ENCODE results near the gene CLRN2.

CLRN2 gene

GRCh38 chr4:17514865-17515264 lies at the start of gene CLRN2:
CLRN2 (plus strand) TSS chr4:17515165; CDS start chr4:17515267, 102 bp downstream.
- no peak for DNase-seq

- no peak for DNase-seq
Observed at GRCh38 chr4:17468619-17469221, 46.2 kb upstream of the CLRN2 start.

- no peak for DNase-seq
Observed at GRCh38 chr4:17469931-17470674, 44.9 kb upstream of the CLRN2 start.

- DNase-seq, result no peak
Observed at GRCh38 chr4:17475481-17475880, 39.5 kb upstream of the CLRN2 start.

- DNase-seq, result no peak
Observed at GRCh38 chr4:17476853-17477252, 38.1 kb upstream of the CLRN2 start.

GRCh38 chr4:17477774-17478472 lies 37.0 kb upstream of the CLRN2 start:
- DNase-seq, result no peak

GRCh38 chr4:17480210-17480927 lies 34.6 kb upstream of the CLRN2 start:
- no peak for DNase-seq

GRCh38 chr4:17480955-17481354 lies 34.0 kb upstream of the CLRN2 start:
- DNase-seq, result no peak

GRCh38 chr4:17482716-17483115 lies 32.2 kb upstream of the CLRN2 start:
- DNase-seq, result no peak

- DNase-seq, result no peak
Observed at GRCh38 chr4:17489123-17489522, 25.8 kb upstream of the CLRN2 start.

- DNase-seq, result no peak
Observed at GRCh38 chr4:17489721-17490120, 25.2 kb upstream of the CLRN2 start.

- DNase-seq, result no peak
Observed at GRCh38 chr4:17490575-17491059, 24.3 kb upstream of the CLRN2 start.

- DNase-seq, result no peak
Observed at GRCh38 chr4:17491196-17491595, 23.8 kb upstream of the CLRN2 start.

- DNase-seq, result no peak
Observed at GRCh38 chr4:17492058-17492741, 22.8 kb upstream of the CLRN2 start.

- DNase-seq, result no peak
Observed at GRCh38 chr4:17492876-17493275, 22.1 kb upstream of the CLRN2 start.

GRCh38 chr4:17493619-17494018 lies 21.3 kb upstream of the CLRN2 start:
- no peak for DNase-seq

- DNase-seq, result no peak
Observed at GRCh38 chr4:17494258-17495190, 20.4 kb upstream of the CLRN2 start.

- DNase-seq, result no peak
Observed at GRCh38 chr4:17497890-17498523, 17.0 kb upstream of the CLRN2 start.

GRCh38 chr4:17500574-17500973 lies 14.4 kb upstream of the CLRN2 start:
- no peak for DNase-seq

GRCh38 chr4:17502756-17503155 lies 12.2 kb upstream of the CLRN2 start:
- DNase-seq, result no peak

GRCh38 chr4:17504081-17504480 lies 10.9 kb upstream of the CLRN2 start:
- no peak for DNase-seq

Measured in NCI-H2171 treated with DMSO at 0.1 percent for 48 hours (cell line).